ENCODE measurements around the gene FCGBP. TPM values are rescaled to one million over a fixed set of nuclear protein-coding genes. Genes with fewer than 3 reads are reported as not detected.
"Not testable (repeated sequence)": the region's sequence is repeated elsewhere in the genome, so short reads cannot be mapped to it uniquely, and the experiment has no call there.

Gene FCGBP
- total RNA-seq, 1 experiment from 2014 or later = 0.80 TPM

DNA sequence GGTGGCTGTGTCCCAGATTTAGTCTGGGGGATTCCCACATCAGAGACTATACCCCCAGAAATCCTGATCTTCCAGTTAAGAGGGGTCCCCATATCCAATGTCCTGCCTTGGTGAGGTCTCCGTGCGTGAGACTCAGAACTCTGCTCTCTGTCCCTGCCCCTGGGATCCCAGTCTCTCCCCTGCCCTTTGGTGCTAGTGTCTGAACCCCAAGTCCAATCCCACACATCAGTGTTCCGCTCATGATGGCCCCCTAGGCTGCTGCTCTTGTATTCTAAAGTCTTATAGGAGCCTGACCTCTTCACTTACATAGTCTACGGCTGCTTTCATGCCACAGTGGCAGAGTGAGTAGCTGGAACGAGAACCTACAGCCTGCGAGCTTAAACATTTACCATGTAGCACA lies 35.6 kb downstream of the FCGBP start:
- BruUV-seq (replicated peaks); H2AFZ ChIP-seq (ENCODE audit: low read length); H3F3A ChIP-seq (ENCODE audit: low read length, unreplicated experiment); H3K4me1 ChIP-seq (ENCODE audit: insufficient read depth, low read length); H3K9me2 ChIP-seq (replicated peaks; ENCODE audit: low read length); H3K9ac ChIP-seq (ENCODE audit: low read length); H3K4me2 ChIP-seq (ENCODE audit: low read length); H3K36me3 ChIP-seq (ENCODE audit: low read depth, low read length); DNase-seq; H3K4me3 ChIP-seq (ENCODE audit: low read length); H3K79me2 ChIP-seq (ENCODE audit: low read length); POLR2A ChIA-PET (ENCODE audit: unreplicated experiment); H4K20me1 ChIP-seq (ENCODE audit: low read length); ATAC-seq; H3K27ac ChIP-seq (ENCODE audit: low read length); H3K9me3 ChIP-seq (ENCODE audit: low read length); H3K27me3 ChIP-seq (ENCODE audit: low read length); CTCF ChIA-PET; intact Hi-C loops (cut with micrococcal nuclease): not testable (repeated sequence)

DNA sequence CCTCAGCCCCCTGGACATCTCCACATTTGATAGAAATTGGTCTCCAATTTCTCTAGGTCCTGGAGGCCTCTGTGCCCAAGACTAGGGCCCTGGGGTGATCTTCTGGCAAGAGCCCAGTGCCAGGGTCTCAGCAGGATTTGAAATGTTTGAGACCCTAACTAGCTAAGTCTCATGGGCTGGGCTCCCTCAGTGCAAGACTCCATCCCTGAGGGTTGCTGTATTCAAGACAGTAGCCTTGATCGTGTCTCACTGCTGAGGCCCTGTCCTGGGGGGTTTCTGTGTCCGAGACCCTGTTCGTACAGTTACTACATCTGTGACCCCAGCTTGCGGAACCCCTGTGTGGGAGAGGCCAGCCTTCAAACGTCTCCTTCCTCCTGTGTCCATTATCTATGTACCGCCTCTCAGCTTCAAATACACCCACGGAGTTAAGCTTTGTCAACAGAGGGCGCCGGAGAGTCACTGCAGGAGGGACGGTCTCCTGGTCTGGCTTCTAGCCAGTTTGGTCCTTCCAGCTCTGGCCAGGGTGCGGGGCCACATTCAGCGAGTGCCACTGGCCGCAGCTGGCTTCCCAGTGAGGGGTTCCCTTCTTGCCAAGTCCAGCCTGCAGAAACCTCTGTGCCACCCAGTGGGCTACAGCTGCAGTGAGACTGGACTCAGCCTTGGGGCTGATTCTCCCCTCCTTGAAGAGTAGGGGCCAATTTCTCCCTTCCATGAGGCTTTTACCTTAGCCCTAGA lies 36.8 kb downstream of the FCGBP start:
- intact Hi-C loops (cut with micrococcal nuclease); H3K9me2 ChIP-seq (replicated peaks; ENCODE audit: low read length); DNase-seq; H3F3A ChIP-seq (ENCODE audit: low read length, unreplicated experiment); H3K27ac ChIP-seq (ENCODE audit: low read length); H4K20me1 ChIP-seq (ENCODE audit: low read length); BruUV-seq (replicated peaks); H3K27me3 ChIP-seq (ENCODE audit: low read length); H3K4me2 ChIP-seq (ENCODE audit: low read length); H3K4me3 ChIP-seq (ENCODE audit: low read length); CTCF ChIA-PET; POLR2A ChIA-PET (ENCODE audit: unreplicated experiment); H2AFZ ChIP-seq (ENCODE audit: low read length); H3K4me1 ChIP-seq (ENCODE audit: insufficient read depth, low read length); H3K9me3 ChIP-seq (ENCODE audit: low read length); H3K79me2 ChIP-seq (ENCODE audit: low read length); H3K36me3 ChIP-seq (ENCODE audit: low read depth, low read length); H3K9ac ChIP-seq (ENCODE audit: low read length): not testable (repeated sequence)
- peak; percentile 54; the same call in 1 of the 2 replicates for ATAC-seq

DNA sequence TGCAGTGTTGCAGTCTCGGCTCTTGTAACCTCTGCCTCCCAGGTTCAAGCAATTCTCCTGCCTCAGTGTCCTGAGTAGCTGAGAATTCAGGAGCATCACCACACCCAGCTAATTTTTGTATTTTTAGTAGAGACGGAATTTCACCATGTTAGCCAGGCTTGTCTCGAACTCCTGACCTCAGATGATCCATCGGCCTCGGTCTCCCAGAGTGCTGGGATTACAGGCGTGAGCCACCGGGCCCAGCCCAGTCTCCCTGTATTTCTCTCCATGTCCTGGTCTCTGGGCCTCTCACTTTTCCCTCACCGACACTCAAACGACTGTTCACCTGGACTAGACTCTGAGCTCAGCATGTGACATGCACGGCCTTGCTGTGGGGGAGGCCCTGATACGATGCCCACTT lies 39.3 kb downstream of the FCGBP start:
- H3K9ac ChIP-seq (ENCODE audit: low read length); H4K20me1 ChIP-seq (ENCODE audit: low read length); POLR2A ChIA-PET (ENCODE audit: unreplicated experiment); BruUV-seq (replicated peaks); H3K4me2 ChIP-seq (ENCODE audit: low read length); H3K9me3 ChIP-seq (ENCODE audit: low read length); H3K4me3 ChIP-seq (ENCODE audit: low read length); H3K79me2 ChIP-seq (ENCODE audit: low read length); H3K9me2 ChIP-seq (replicated peaks; ENCODE audit: low read length); H3K27ac ChIP-seq (ENCODE audit: low read length); H3K27me3 ChIP-seq (ENCODE audit: low read length); H2AFZ ChIP-seq (ENCODE audit: low read length); intact Hi-C loops (cut with micrococcal nuclease); H3F3A ChIP-seq (ENCODE audit: low read length, unreplicated experiment); H3K4me1 ChIP-seq (ENCODE audit: insufficient read depth, low read length); ATAC-seq; DNase-seq; CTCF ChIA-PET; H3K36me3 ChIP-seq (ENCODE audit: low read depth, low read length): not testable (repeated sequence)

DNA sequence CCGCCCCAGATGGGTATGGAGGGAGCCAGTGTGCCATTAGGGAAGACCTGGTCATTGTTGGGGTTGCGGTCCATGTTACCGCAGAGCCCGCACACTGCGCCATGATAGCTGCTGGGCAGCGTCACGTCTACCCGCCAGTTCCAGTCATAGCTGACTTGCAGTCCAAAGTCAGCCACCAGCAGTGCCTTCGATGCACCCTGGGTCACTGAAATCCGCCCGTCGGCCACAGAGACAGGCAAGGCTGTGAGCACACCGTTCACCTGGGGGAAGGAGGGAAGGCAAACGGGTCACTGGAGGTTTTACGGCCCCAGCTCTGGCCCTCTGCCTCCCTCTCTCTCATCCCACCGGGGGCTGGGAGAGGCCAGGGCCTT lies 40.2 kb downstream of the FCGBP start:
- intact Hi-C loops (cut with micrococcal nuclease); H3K27me3 ChIP-seq (ENCODE audit: low read length); CTCF ChIA-PET: not testable (repeated sequence)

DNA sequence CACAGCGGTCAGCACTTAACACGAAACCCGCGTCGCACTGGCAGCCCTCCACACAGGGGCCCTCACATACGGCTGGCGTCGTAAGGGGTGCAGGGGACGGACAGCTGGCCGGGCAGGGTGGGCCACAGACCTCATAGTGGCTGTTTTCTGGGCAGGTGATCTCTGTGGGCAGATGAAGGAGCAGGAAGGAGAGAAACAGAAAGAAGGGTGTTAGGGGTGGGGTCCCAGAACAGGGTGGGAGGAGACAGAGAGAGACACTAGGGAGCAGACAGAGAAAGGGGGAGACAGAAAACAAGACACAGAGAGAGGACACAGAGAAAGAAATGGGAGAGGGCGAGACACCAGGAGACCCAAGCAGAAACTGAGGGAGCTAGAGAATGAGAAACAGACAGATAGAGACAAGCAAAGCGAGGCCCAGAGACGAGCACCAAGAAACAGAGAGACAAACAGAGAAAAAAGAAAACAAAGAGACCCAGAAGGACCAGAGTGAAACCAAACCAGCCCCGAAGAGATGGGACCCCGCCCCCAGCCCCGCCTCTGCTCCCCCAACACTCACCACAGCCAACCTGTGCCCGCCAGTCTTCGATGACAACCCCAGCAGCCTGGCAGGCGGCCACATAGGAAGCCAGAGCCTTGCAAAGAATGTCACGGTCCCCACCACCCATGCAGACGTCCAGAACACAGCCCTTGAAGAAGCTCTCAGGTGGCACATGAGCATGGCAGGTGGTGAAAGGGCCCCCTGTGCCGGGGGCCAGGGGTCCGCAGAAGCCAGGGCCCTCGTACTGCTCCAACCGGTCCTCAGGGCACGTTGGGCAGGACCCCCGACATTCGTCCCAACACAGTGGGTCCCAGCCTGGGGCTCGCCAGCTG lies 40.8 kb downstream of the FCGBP start:
- BruUV-seq (replicated peaks); H3K27me3 ChIP-seq (ENCODE audit: low read length); H2AFZ ChIP-seq (ENCODE audit: low read length); intact Hi-C loops (cut with micrococcal nuclease); H3K9ac ChIP-seq (ENCODE audit: low read length); DNase-seq; H3K4me3 ChIP-seq (ENCODE audit: low read length); H3K27ac ChIP-seq (ENCODE audit: low read length); POLR2A ChIA-PET (ENCODE audit: unreplicated experiment); ATAC-seq; H3K36me3 ChIP-seq (ENCODE audit: low read depth, low read length); CTCF ChIA-PET; H3K4me2 ChIP-seq (ENCODE audit: low read length); H3K9me3 ChIP-seq (ENCODE audit: low read length); H3K79me2 ChIP-seq (ENCODE audit: low read length); H3K9me2 ChIP-seq (replicated peaks; ENCODE audit: low read length); H4K20me1 ChIP-seq (ENCODE audit: low read length); H3F3A ChIP-seq (ENCODE audit: low read length, unreplicated experiment); H3K4me1 ChIP-seq (ENCODE audit: insufficient read depth, low read length): not testable (repeated sequence)

More for the DNA sequence above, 40.2 kb downstream of the FCGBP start:
- H3K4me3 ChIP-seq (ENCODE audit: low read length); H3K9me2 ChIP-seq (replicated peaks; ENCODE audit: low read length); H3K4me2 ChIP-seq (ENCODE audit: low read length); H3K9ac ChIP-seq (ENCODE audit: low read length); H3K27ac ChIP-seq (ENCODE audit: low read length); POLR2A ChIA-PET (ENCODE audit: unreplicated experiment); BruUV-seq (replicated peaks); H3F3A ChIP-seq (ENCODE audit: low read length, unreplicated experiment); H3K36me3 ChIP-seq (ENCODE audit: low read depth, low read length); H3K4me1 ChIP-seq (ENCODE audit: insufficient read depth, low read length); H4K20me1 ChIP-seq (ENCODE audit: low read length); H2AFZ ChIP-seq (ENCODE audit: low read length); H3K79me2 ChIP-seq (ENCODE audit: low read length); H3K9me3 ChIP-seq (ENCODE audit: low read length); DNase-seq; ATAC-seq: not testable (repeated sequence)

DNA sequence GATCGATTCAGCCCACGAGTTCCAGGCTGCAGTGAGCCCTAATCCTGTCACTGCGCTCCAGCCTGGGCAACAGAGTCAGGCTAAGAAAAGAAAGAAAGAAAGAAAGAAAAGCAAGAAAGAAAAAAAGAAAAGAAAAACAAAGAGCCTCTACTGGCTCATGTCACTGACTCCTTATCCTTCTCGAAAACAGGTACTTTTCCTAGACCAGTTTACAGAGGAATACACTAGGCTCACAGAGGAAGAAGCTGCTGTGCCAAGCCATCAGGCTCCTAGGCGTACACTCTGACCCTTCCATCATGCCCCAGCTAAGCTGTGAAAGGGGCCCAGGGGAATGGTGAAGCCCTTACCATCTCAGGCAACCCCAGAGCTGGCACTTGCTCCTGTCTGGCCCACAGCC lies 41.9 kb downstream of the FCGBP start:
- H3K9ac ChIP-seq (ENCODE audit: low read length); H4K20me1 ChIP-seq (ENCODE audit: low read length); DNase-seq; POLR2A ChIA-PET (ENCODE audit: unreplicated experiment); H3K4me3 ChIP-seq (ENCODE audit: low read length); H3K27ac ChIP-seq (ENCODE audit: low read length); H3K79me2 ChIP-seq (ENCODE audit: low read length); H3K4me1 ChIP-seq (ENCODE audit: insufficient read depth, low read length); ATAC-seq; H2AFZ ChIP-seq (ENCODE audit: low read length); intact Hi-C loops (cut with micrococcal nuclease); H3K36me3 ChIP-seq (ENCODE audit: low read depth, low read length); H3F3A ChIP-seq (ENCODE audit: low read length, unreplicated experiment); H3K9me3 ChIP-seq (ENCODE audit: low read length); H3K9me2 ChIP-seq (replicated peaks; ENCODE audit: low read length); CTCF ChIA-PET; H3K4me2 ChIP-seq (ENCODE audit: low read length); BruUV-seq (replicated peaks); H3K27me3 ChIP-seq (ENCODE audit: low read length): not testable (repeated sequence)
